ENCODE results near the gene CDH6.

DNA sequence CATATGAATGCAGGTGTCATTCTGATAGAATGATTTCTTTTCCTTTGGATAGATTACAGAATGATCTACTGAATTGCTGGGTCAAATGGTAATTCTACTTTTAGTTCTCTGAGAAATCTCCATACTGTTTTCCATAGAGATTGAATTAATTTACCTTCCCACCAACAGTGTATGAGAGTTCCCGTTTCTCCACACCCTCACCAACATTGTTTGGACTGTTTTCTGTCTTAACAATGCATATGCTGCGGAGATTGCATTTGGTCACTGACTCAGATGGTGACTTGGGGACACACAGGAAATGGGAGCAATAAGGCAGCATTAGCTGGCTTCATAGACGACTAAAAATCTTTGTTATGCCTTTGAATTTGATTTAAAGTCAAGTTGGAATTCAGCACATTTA, 95.9 kb downstream of the CDH6 start:
- TF ChIP-seq, protein P1, sequence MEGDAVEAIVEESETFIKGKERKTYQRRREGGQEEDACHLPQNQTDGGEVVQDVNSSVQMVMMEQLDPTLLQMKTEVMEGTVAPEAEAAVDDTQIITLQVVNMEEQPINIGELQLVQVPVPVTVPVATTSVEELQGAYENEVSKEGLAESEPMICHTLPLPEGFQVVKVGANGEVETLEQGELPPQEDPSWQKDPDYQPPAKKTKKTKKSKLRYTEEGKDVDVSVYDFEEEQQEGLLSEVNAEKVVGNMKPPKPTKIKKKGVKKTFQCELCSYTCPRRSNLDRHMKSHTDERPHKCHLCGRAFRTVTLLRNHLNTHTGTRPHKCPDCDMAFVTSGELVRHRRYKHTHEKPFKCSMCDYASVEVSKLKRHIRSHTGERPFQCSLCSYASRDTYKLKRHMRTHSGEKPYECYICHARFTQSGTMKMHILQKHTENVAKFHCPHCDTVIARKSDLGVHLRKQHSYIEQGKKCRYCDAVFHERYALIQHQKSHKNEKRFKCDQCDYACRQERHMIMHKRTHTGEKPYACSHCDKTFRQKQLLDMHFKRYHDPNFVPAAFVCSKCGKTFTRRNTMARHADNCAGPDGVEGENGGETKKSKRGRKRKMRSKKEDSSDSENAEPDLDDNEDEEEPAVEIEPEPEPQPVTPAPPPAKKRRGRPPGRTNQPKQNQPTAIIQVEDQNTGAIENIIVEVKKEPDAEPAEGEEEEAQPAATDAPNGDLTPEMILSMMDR (IDR thresholded peaks at IDR 0.05; ENCODE audit: low read depth, low read length), result no peak
- no peak for TF ChIP-seq POLR2A (IDR thresholded peaks at IDR 0.05; ENCODE audit: extremely low read depth, insufficient read length)

All from NB4 (cell line).